ENCODE data around the gene MPIG6B.

Gene MPIG6B

GRCh38 chr6:31742894-31743293 is 19.7 kb downstream of the MPIG6B start:
- peaks cover 17% of the 10 kb centered on the region for H3K4me1 ChIP-seq (ENCODE audit: control insufficient read depth, insufficient read depth, low read length)
- ChIA-PET CTCF (interaction anchor here (0.5 to 1.1 kb wide), 4 partner anchors 29 to 235 kb away, joined by 3 to 4 read pairs (median 3); no protein-coding TSS in a partner anchor), POLR2A (no interaction called here)
- H3K27ac ChIP-seq (ENCODE audit: extremely low read depth, low read depth, low read length), result no peak overlapping the region
- H3K4me3 ChIP-seq (ENCODE audit: low read depth, low read length), result no peak overlapping the region
- no peaks in the 10 kb centered on the region for H3K9me3 ChIP-seq (ENCODE audit: control insufficient read depth, insufficient read depth, low read depth, low read length)
- TF ChIP-seq PRDM10 (tag by site-specific recombination; IDR thresholded peaks at IDR 0.05) (peak; percentile 66), ZNF335 (tag by site-specific recombination; conservative IDR thresholded peaks at IDR 0.05) (no peak)
- peaks cover 14 to 54% of the 10 kb centered on the region in 2 experiments; a peak in 2 of 3 replicates for H3K36me3 ChIP-seq (ENCODE audit: control insufficient read depth in 2 of 2, insufficient read depth in 1 of 2, low read length in 2 of 2)

- H3K4me3 ChIP-seq (ENCODE audit: low read depth, low read length), result no peak overlapping the region
- peaks cover 14 to 58% of the 10 kb centered on the region in 2 experiments; a peak in 2 of 3 replicates for H3K36me3 ChIP-seq (ENCODE audit: control insufficient read depth in 2 of 2, insufficient read depth in 1 of 2, low read length in 2 of 2)
- POLR2A ChIA-PET, result interaction anchor here (1.3 kb wide), 1 partner anchor 83 kb away, joined by 4 read pairs; the partner anchor contains the start of gene HSPA1B
- no peak overlapping the region for H3K27ac ChIP-seq (ENCODE audit: extremely low read depth, low read depth, low read length)
- TF ChIP-seq ZNF585B (tag by site-specific recombination; IDR thresholded peaks at IDR 0.05) (no peak), ZNF530 (tag by site-specific recombination; IDR thresholded peaks at IDR 0.05; ENCODE audit: low read depth) (no peak), ZNF433 (tag by site-specific recombination; IDR thresholded peaks at IDR 0.05; ENCODE audit: low read depth) (no peak), EGR2 (tag by site-specific recombination; IDR thresholded peaks at IDR 0.05; ENCODE audit: low read depth) (no peak), ZNF148 (tag by site-specific recombination; IDR thresholded peaks at IDR 0.05; ENCODE audit: borderline replicate concordance) (no peak), FEZF1 (tag by site-specific recombination; IDR thresholded peaks at IDR 0.05) (no peak), ZNF791 (tag by site-specific recombination; IDR thresholded peaks at IDR 0.05) (no peak), ZNF843 (tag by site-specific recombination; IDR thresholded peaks at IDR 0.05) (no peak), ATF2 (tag by site-specific recombination; IDR thresholded peaks at IDR 0.05; ENCODE audit: low read depth) (no peak), ZNF426 (tag by site-specific recombination; IDR thresholded peaks at IDR 0.05) (no peak), ZSCAN30 (tag by site-specific recombination; IDR thresholded peaks at IDR 0.05) (no peak), ELK4 (IDR thresholded peaks at IDR 0.05; ENCODE audit: borderline replicate concordance, low read depth, low read length) (no peak), ZNF354C (tag by site-specific recombination; IDR thresholded peaks at IDR 0.05; ENCODE audit: borderline replicate concordance, low read depth) (no peak), YY2 (tag by site-specific recombination; IDR thresholded peaks at IDR 0.05) (no peak), SP7 (tag by site-specific recombination; IDR thresholded peaks at IDR 0.05) (no peak), ZNF621 (tag by site-specific recombination; IDR thresholded peaks at IDR 0.05) (no peak), ZNF155 (tag by site-specific recombination; IDR thresholded peaks at IDR 0.05) (no peak), ZNF555 (tag by site-specific recombination; conservative IDR thresholded peaks at IDR 0.05) (no peak), ZNF670 (tag by site-specific recombination; IDR thresholded peaks at IDR 0.05; ENCODE audit: low read depth) (no peak), ZNF561 (tag by site-specific recombination; IDR thresholded peaks at IDR 0.05; ENCODE audit: borderline replicate concordance) (no peak)
- 0 out of 2 replicates have a peak, but pooled peaks cover 5% of the 10 kb centered on the region for H3K4me1 ChIP-seq (ENCODE audit: control insufficient read depth, insufficient read depth, low read length)
- CTCF ChIA-PET, result no interaction called here
- no peaks in the 10 kb centered on the region for H3K9me3 ChIP-seq (ENCODE audit: control insufficient read depth, insufficient read depth, low read depth, low read length)
These were observed 21.2 kb downstream of the MPIG6B start for GRCh38 chr6:31744422-31744821.
